GM19463 (cell line): Measurements from ENCODE around the gene PDZD2.
"Not testable (repeated sequence)": the region's sequence is repeated elsewhere in the genome, so short reads cannot be mapped to it uniquely, and the experiment has no call there.

Experiments
- ATAC-seq: cut with Tn5 transposase; IDR thresholded peaks from one replicate; pipeline ENCODE4 v1.9.1; 2021; ENCODE audit warnings: mild to moderate bottlenecking, moderate library complexity; ENCODE audit not compliant: unreplicated experiment

PDZD2 gene

DNA sequence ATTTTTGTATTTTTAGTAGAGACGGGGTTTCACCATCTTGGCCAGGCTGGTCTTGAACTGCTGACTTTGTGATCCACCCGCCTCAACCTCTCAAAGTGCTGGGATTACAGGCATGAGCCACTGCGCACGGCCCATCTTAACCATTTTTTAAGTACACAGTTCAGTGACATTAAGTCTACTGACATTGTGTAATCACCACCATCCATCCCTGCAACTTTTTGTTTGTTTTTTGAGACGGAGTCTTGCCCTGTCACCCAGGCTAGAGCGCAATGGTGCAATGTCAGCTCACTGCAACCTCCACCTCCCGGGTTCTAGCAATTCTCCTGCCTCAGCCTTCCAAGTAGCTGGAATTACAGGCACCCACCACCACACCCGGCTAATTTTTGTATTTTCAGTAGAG is 480.0 kb downstream of the PDZD2 start:
- ATAC-seq = not testable (repeated sequence)

DNA sequence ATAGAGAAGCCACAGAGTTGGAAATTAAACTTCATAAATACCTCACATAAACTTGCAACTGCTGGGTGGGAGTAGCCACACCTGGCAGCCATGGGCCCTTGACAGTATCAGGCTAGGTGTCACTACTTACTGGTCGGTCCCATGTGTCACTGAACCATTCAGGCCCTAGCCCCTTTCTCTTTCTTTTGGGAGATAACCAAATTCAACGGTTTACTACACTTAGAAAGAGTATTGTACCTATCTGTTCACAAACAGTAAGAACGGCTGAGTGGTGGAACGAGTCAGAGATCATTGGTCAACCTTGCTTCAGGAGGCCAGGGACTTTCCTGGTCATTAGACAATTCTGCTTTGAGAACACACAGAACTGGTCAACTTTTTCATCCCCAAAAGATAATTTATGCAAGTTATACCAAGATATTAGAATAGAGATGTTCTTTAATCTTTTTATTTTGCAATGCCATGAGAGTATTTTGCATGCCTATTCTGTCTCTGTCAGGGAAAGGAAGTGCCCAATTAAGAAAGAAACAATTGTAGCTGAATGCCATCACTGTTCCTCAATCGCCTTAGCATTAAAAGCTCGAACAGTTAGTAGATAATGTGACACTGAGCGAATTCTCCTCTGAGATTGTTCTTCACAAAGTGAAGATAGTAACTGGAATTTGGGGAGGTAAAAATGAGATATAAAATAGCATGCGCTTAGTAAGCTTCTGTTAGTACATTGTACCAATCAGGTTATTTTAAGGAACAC is 484.3 kb downstream of the PDZD2 start:
- ATAC-seq = peak; percentile 76

DNA sequence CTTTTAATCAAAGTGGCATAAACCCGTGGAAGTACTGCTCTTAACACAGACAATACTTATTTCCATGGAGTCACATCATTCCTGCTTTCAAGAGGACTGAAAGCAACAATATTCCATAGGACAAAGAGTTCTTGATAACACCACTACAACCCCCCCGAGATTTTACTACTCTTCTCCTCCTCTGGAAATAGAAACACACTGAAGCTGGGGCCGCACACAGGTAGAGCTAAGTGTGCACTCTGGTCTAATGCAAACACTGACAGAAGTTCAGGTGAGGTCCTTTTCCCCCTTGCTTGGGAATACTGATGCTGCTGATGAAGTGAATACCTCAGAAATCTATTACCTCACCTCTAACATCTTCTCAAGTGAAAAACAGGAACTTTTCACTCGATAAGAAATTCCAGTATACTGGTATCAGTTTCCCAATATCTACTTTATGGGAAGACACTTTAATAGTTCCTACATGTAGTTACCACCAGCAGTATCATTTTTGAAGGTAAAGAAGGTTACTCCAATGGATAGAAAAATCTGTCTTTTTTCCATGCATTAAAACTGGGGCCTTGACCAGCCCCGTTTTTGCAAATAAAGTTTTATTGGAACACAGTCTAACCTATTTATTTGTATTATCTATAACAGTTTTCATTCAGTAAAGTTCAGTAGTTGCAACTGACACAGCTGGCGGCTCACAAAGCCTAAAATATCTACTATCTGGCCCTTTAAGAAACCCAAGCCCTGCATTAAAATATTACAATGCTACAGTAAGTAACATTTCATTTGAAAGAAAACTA is 485.2 kb downstream of the PDZD2 start:
- no peak for ATAC-seq

DNA sequence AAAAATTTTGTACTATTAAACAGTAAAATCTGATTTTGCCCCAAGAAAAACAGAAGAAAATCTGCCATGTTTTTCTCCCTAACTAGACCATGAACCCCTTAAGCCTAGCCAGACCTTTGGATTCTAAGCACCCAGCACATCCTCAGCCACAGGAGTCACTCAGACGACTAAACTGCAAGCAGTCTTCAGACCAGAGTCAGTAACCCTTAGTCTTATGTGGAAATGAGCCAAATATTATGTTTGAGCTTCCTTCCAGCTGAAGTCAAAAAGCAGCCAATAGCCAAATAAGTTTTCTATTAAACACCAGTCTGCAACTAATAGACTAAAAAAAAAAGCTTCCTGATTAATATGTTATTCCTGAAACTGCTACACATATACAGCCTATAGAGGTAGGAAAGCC is 487.8 kb downstream of the PDZD2 start:
- ATAC-seq = no peak

DNA sequence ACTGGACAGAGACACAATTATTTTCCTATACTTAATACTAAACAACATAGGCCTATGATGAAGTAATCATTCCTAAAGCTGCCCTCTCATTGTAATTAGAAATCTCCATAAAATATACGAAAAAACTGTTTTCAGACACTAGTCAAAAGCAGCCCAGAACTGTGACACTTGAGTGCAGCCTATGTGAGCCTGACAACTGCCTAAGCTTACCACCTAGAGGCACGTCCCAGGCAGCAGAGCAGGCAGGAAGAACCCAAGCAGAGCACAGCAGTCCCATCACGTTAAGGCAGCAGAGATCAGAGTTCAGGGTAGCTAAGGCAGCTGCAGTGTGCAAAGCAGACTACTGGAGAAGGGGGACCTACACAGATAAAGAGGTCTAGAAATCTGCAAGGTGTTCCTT is 488.8 kb downstream of the PDZD2 start:
- ATAC-seq = no peak

DNA sequence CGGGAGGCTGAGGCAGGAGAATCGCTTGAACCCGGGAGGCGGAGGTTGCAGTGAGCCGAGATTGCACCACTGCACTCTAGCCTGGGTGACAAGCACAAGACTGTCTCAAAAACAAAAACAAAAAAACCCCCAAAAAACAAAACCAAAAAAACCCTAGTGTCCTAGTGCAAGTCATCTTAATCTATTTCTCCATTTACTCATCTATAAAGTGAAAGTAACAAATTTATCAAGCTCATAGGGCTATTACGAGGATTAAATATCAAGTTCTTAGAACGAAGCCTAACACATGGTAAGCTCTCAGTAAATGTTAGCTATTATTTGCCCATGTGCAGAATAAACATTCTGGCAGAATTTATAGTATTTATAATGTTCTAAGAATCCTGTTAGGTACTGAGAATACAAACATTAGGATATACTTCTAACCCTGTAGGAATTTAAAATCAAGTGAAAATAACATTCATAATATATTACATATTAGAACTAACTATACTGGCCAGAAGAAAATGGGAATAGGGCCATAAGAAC is 490.2 kb downstream of the PDZD2 start:
- ATAC-seq = no peak

DNA sequence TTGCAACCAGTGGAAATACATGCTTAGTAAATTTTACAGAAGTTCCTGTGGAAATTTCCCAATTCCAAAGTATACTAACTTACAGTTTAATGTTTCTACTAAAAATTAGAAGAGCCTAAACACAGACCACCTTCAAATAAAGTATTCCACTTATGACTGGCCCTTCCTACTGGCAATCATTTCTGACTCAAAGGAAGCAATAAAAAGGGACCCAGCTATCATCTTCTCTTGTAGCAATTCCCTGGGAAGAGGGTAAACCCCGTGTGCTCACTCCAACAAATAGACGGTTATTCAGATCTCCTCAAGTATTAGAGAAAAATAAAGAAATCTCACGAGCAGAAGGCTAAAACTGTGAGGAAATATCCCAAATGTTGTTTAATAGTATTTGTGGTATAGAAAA is 491.9 kb downstream of the PDZD2 start:
- ATAC-seq = no peak

DNA sequence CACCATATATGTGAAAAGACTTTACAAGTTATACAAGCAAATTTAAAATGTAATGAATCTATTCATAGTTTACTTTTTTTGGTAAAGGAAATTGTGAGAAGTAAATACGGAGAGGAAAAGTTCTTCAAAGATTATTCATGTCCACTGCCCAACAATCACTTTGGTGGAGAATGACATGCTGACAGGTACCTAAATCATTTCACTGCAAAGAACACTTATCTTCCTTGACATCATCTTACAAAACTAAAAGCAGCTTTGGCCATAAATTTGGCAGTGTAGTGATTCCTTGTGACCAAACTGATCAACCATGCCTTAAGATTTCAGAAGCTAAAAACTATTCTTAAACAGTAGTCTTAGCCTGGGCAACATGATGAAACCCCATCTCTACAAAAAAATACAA is 492.7 kb downstream of the PDZD2 start:
- ATAC-seq = no peak

DNA sequence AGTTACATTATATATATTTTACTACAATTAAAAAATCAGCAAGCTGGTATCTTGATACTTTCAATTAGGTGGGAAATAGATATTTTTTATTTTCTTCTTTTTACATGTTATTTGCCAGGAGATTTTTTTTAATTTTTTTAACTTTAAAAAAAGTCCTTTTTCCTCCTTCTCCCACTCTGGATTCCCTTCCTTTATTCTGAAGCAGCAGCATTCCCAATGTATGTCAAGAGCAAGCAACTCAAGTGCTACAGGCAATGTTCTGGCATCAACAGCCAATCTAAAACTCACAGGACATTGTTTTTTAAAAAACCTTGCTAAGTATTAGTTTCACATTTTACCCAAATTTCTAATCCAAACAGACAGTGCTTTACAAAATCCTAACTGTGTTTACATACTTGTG is 493.8 kb downstream of the PDZD2 start:
- ATAC-seq = no peak

DNA sequence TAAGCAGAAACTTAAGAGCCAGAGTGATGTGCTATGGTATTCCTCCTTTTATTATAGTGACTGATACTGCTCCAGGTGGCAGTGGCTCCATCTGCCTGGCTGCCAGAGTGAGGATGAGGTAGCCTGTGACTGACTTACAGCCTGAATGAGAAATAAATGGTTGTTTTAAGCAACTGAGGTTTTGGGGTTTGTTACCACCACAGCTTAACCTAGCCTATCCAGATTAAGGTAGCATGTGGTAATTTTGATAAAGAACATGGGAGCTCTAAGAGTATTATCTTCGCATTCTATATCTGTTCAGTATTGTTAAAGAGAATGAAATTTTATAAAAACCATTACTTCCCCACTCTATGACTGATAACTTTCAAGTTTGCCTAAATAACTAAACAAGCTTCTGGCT is 496.2 kb downstream of the PDZD2 start:
- ATAC-seq = no peak

DNA sequence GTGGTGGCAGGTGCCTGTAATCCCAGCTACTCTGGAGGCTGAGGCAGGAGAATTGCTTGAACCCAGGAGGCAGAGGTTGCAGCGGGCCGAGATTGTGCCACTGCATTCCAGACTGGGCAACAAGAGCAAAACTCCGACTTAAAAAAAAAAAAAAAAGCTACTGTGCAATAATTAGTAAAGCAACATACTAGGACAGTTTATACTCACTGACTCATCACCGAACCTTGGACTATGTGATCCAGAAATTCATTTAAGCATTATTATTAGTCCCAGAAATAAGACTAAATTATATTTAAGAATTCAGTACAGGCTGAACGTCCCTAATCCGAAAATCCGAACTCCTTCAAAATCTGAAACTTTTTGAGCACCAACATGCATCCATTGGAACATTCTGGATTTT is 497.4 kb downstream of the PDZD2 start:
- ATAC-seq = no peak

DNA sequence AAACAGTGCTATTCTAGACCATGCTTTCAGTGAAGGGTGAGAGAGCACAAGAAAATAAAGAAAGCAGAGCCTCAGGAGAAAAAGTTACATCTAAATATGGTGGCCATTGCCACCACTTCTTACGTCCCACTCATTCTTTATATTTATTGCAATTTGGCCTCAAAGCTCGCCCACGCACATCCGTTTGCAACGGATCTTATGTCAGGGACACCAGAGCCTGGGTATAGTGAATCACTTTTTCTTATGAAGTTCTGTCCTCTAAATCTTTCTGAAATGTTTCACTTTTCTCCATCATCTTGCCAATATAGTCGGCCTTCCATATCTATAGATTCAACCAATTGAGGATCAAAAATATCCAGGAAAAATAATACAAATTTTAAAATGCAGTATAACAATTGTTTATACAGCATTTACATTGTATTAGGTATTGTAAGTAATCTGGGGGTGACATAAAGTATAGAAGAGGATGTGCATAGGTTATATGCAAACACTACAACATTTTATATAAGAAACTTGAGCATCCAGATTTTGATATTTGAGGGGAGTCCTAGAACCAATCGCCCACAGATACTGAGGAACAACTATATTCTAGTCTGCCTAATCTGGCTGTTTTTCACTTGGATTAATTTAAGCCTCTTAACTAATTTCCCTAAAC is 500.0 kb downstream of the PDZD2 start:
- no peak for ATAC-seq

DNA sequence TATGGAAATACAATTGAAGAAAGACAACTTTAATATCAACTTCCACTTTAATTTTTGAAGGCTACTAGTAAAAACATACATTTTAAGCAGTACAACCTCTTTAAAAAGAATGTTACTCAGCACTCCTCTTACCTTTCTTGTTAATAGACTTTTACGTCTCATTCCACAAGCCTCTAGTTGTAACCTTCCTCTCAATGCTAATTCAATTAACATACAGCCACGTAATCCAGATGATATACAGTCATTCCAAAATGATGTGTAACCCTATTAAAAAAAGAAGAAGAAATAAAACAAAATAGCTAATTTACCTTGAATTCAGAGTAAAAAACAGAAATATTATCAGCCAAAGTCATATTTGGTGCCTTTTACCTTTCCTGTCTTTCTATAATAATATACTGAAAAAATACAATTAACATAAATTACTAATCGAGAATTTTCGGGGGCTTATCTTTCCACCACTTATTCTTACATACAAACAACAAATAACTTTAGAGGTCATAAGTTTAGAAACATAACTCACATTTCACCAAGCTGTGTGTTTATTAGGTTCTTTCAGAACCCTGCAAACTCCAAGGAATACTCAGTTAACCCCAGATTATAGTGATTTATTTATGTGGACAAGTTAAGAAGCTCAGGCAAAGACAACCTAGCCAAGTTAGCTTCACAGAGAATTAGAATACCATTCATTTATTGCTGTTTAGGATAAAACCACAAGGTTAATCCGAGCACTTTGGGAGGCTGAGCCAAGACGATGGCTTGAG is 504.9 kb downstream of the PDZD2 start:
- no peak for ATAC-seq

DNA sequence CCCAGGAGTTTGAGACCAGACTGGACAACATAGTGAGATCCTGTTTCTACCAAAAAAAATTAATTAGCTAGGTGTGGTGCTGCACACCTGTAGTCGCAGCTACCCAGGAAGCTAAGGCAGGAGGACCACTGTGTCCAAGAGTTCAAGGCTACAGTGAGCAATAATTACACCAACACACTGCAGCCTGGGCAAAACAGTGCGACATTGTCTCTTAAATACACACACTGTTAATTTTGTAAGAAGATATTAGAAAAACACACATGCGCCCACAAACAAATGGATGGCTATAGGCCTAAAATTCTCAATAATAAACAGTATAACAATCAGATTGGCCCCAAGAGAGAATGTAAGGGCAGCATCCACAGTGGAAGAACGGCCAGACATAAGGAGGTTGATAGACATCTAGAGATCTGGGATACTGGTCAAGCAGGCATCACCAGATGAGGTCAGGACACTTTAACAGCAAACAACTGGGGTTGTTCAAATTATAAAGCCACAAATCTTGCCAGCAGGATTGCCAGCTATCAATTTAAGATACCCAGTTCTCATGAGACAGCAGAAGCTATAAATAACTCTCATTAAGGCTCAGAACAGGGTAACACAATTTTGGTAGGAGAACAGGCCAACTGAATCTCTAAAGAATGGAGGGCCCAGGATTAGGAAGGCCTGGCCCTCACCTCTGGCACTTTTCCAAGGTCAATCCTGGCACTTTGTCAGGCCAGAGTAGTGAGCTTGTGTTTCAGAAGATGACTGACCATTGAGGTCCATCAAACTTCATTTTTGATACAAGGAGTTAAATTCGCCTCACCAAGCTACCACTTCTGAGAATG is 505.7 kb downstream of the PDZD2 start:
- ATAC-seq = no peak

DNA sequence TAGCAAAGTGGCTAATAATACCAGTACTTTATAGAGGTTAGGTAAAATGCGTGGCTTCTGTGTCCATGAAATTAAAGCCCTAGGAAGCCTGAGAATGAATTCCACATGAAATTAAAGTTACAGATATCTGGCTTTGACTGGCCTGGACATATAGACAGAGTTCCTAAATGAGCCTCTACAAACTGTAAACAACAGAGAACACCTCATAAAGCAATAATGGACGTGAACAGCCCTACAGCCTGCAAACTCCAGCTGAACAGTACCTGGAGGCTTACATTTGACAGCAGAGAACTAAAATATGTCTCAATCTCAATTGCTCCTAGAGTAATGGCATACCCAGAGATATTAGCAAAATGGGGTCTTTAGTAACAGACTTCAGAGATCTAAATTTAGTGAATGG is 506.4 kb downstream of the PDZD2 start:
- no peak for ATAC-seq

DNA sequence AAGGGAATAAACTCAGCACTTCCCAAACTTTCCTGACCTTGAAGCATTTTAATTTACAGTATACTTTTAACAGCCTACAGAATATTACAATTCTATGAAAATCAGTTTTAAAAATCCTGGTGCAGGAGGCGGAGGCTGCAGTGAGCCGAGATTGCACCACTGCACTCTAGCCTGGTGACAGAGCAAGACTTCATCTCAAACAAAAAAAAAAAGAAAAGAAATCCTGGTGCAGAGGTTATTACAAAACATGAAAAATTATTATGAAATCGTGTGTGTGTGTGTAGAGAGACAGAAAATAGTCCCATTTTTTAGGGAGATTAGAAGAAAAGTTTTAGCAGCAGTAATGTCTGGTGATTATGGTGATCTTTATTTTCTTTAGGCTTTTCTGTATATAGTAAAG is 508.3 kb downstream of the PDZD2 start:
- ATAC-seq = no peak

DNA sequence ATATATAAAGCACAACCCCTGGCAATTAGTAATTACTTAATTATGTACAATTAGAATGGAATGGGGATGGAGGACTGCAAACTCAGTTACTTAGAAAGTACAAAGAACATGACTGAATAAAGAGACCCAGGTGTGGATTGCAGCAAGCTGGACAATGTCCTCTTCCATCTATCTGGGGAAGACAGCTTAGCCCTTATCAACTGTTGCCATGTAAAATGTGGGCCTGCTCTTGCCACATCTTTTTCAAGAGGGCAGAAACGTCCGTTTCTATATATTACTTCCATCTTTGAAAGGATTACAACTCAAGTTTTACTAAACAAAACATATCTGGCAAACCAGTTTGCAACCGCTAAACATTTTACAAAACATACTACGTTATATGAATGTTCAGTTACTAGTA is 509.0 kb downstream of the PDZD2 start:
- ATAC-seq = no peak

DNA sequence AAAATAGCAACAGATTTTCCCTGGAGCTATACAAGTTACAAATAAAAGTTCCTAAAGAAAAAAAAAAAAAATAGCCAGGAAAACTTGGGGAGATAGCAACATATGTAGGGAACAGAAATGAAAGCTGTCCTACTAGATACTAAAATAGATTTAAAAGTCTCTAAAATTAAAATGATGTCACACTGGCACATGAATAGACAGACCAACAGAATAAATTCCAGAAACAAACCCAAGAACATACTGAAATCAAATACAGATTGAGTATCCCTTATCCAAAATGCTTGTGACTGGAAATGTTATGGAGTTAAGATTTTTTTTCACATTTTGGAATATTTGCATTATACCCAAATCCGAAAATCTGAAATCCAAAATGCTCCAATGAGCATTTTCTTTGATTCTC is 511.4 kb downstream of the PDZD2 start:
- ATAC-seq = no peak

DNA sequence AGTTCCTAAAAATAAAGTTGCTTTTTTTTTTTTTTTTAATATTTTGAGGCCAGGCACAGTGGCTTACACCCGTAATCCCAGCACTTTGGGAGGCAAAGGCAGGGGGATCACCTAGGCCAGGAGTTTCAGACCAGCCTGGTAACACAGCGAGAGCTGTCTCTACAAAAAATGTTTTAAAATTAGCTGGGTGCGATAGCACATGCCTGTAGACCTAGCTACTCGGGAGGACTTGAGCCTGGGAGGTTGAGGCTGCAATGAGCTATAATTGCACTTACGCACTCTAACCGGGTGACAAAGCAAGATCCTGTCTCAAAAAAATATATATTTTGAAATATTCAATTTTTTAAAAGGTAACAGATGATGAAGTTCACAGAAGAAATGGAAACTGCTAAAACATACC is 512.3 kb downstream of the PDZD2 start:
- no peak for ATAC-seq

DNA sequence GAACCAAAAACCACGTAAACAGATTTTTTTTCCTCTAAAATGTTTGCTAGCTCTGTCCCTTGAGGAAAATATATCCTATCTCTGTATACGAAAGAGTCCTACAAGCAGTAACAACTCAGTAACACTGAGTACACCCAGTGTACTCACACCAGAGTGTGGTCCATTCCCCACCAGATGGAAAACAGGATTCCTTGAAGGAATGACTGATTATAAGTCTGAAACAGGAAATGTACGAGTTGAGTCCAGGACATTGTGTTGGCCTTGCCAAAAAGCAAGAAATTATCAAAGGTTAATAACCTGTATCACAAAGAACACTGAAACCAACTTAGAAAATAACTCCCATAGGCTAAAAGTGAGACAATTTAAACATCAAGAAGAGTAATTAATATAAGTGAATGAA is 514.8 kb downstream of the PDZD2 start:
- ATAC-seq = no peak
